ENCODE results near the gene ALPL.

Gene ALPL

DNA sequence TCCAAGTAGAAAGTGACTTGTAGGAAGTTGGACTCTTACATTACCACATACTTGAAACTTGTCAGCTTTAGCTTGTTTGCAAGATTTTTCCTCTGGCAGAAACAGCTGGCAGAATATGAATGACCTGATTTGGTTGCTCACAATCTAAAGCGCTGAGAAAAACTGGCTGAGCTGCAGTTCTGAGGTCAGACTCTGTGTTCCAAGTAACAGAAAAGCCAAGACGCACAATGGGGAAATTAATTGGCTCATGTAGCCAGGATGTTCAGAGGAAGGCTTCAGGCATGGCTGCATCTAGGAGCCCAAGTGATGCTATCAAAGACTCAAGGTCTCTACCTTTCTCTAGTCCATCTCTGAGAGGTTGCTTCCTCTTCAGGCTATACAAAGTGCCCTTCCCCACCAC, 27.0 kb downstream of the ALPL start:
- TF ChIP-seq, protein P1, sequence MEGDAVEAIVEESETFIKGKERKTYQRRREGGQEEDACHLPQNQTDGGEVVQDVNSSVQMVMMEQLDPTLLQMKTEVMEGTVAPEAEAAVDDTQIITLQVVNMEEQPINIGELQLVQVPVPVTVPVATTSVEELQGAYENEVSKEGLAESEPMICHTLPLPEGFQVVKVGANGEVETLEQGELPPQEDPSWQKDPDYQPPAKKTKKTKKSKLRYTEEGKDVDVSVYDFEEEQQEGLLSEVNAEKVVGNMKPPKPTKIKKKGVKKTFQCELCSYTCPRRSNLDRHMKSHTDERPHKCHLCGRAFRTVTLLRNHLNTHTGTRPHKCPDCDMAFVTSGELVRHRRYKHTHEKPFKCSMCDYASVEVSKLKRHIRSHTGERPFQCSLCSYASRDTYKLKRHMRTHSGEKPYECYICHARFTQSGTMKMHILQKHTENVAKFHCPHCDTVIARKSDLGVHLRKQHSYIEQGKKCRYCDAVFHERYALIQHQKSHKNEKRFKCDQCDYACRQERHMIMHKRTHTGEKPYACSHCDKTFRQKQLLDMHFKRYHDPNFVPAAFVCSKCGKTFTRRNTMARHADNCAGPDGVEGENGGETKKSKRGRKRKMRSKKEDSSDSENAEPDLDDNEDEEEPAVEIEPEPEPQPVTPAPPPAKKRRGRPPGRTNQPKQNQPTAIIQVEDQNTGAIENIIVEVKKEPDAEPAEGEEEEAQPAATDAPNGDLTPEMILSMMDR (IDR thresholded peaks at IDR 0.05; ENCODE audit: low read depth, low read length): no peak
- in situ Hi-C loops (cut with HindIII; ENCODE audit: low sequenced_read_pairs): no loop called here
- no peak overlapping the region for H3K4me3 ChIP-seq (ENCODE audit: low read depth, low read length)
- no peak for DNase-seq (ENCODE audit: low read depth, low spot score)

GRCh38 chr1:21537511-21537931, 28.3 kb downstream of the ALPL start:
- TF ChIP-seq, protein P1 (IDR thresholded peaks at IDR 0.05; ENCODE audit: low read depth, low read length): no peak
- H3K4me3 ChIP-seq (ENCODE audit: low read depth, low read length): no peak overlapping the region
- DNase-seq (ENCODE audit: low read depth, low spot score): no peak
- in situ Hi-C loops (cut with HindIII; ENCODE audit: low sequenced_read_pairs): no loop called here

DNA sequence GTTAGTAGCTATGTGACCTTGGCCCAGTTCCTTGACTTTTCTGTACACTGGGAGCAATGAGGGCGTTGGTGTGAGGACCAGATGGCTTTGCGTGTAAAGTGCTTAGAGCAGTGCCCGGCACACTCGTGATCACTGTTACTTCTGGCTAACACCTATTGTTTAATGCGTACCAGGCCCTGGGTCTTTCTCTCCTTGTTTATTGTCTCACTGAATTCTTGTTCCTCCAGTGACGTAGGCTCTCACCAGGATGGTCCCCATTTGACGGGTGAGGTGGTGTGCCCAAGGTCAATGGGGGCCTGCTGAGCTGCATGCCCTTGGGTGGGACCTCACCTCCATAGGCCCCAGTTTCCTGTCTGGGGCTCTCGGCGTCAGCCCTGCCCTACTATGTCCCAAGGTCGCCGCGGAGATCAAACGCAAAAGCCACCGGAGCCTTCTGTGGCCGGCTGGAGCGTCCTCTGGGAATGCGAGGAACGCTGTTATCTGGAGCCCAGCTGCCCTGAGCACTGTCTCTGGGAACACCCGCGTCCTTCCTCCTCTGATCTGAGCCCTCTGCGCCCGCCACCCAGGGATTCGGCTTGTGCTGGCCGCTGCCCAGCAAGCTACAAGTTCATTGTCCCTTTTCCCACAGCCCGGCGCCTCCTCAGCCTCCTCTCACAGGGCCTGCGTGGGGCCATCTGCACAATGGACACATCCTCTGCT, 28.9 kb downstream of the ALPL start:
- in situ Hi-C loops (cut with HindIII; ENCODE audit: low sequenced_read_pairs): no loop called here

DNA sequence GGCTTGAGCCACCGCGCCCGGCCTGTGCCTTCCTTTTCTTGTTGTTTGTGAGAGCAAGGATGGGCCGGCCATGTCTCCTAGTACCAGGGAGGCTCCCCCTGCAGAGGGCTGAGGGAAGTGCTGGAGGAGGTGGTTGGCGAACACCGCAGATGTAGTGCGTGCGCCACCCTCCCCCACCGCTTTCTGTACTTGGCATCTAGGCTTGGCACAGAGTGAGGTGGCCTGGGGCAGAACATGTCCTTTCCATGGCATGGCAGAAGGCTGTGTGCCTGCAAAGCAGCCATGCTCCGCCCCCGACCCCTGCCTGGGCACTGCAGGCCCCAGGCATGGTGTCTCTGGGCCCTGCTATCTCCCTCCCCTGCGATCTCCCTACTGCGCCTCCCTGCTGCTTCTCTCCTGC, 30.7 kb downstream of the ALPL start:
- DNase-seq (ENCODE audit: low read depth, low spot score): no peak
- TF ChIP-seq, protein P1 (IDR thresholded peaks at IDR 0.05; ENCODE audit: low read depth, low read length): peak; percentile 58
- in situ Hi-C loops (cut with HindIII; ENCODE audit: low sequenced_read_pairs): no loop called here
- H3K4me3 ChIP-seq (ENCODE audit: low read depth, low read length): no peak overlapping the region

More for the DNA sequence above, 28.9 kb downstream of the ALPL start:
- no peak overlapping the region for H3K4me3 ChIP-seq (ENCODE audit: low read depth, low read length)
- DNase-seq (ENCODE audit: low read depth, low spot score): peak; percentile 66
- TF ChIP-seq, protein P1 (IDR thresholded peaks at IDR 0.05; ENCODE audit: low read depth, low read length): no peak

GRCh38 chr1:21541329-21541728, 32.1 kb downstream of the ALPL start:
- TF ChIP-seq, protein P1 (IDR thresholded peaks at IDR 0.05; ENCODE audit: low read depth, low read length): no peak
- in situ Hi-C loops (cut with HindIII; ENCODE audit: low sequenced_read_pairs): no loop called here
- no peak overlapping the region for H3K4me3 ChIP-seq (ENCODE audit: low read depth, low read length)
- DNase-seq (ENCODE audit: low read depth, low spot score): no peak

- no peak overlapping the region for H3K4me3 ChIP-seq (ENCODE audit: low read depth, low read length)
- TF ChIP-seq, protein P1 (IDR thresholded peaks at IDR 0.05; ENCODE audit: low read depth, low read length): no peak
- in situ Hi-C loops (cut with HindIII; ENCODE audit: low sequenced_read_pairs): no loop called here
- peak; percentile 78 for DNase-seq (ENCODE audit: low read depth, low spot score)
Measured at GRCh38 chr1:21541835-21542234, 32.6 kb downstream of the ALPL start.
